NT2/D1 (cell line): ENCODE measurements around the gene MTFR2.

ENCODE experiments used
- DNase-seq: peaks from one replicate; pipeline ENCODE4 v3.0.0-alpha.2; 2011; ENCODE audit warnings: low read depth, low spot score
- H3K27me3 ChIP-seq: 2 replicates; pipeline ENCODE4 v1.6.0; 2011; ENCODE audit warnings: mild to moderate bottlenecking; ENCODE audit not compliant: insufficient read length, insufficient read depth
- H3K36me3 ChIP-seq: 2 replicates; pipeline ENCODE4 v1.6.1; 2011; ENCODE audit warnings: mild to moderate bottlenecking, low read length, mixed read lengths; ENCODE audit not compliant: insufficient read depth, insufficient read length
- H3K4me1 ChIP-seq: 2 replicates; pipeline ENCODE4 v1.5.1; 2011; ENCODE audit not compliant: insufficient read depth, insufficient read length
- H3K4me3 ChIP-seq: 2 replicates; pipeline ENCODE4 v1.5.1; 2011; ENCODE audit warnings: low read depth; ENCODE audit not compliant: insufficient read length
- H3K9ac ChIP-seq: 2 replicates; pipeline ENCODE4 v1.6.0; 2011; ENCODE audit warnings: low read depth; ENCODE audit not compliant: insufficient read length
- H3K9me3 ChIP-seq: 2 replicates; pipeline ENCODE4 v1.5.1; 2011; ENCODE audit warnings: mild to moderate bottlenecking, low read length; ENCODE audit not compliant: insufficient read depth
- SUZ12 ChIP-seq: IDR thresholded peaks from 2 replicates; pipeline ENCODE4 v1.6.1; 2011; ENCODE audit not compliant: insufficient read length, insufficient read depth; ENCODE audit errors: extremely low read depth
- YY1 ChIP-seq: IDR thresholded peaks from 2 replicates; pipeline ENCODE4 v1.6.1; 2011; ENCODE audit not compliant: insufficient read length, insufficient read depth
- ZNF274 ChIP-seq: IDR thresholded peaks from 2 replicates; pipeline ENCODE4 v1.6.1; 2011; ENCODE audit warnings: mild to moderate bottlenecking, low read depth, low read length

The MTFR2 gene

GRCh38 chr6:136282906-136283305 is 32.8 kb upstream of the MTFR2 start:
- TF ChIP-seq SUZ12 (no peak), ZNF274 (no peak), YY1 (no peak)
- H3K36me3 ChIP-seq = peaks cover 38% of the 10 kb centered on the region
- H3K9me3 ChIP-seq = no peaks in the 10 kb centered on the region

GRCh38 chr6:136280032-136280609 is 30.0 kb upstream of the MTFR2 start:
- Histone ChIP-seq H3K27me3 (no peaks in the 10 kb centered on the region), H3K9me3 (no peaks in the 10 kb centered on the region), H3K4me3 (no peak overlapping the region), H3K9ac (no peak overlapping the region), H3K4me1 (no peaks in the 10 kb centered on the region), H3K36me3 (peaks cover 48% of the 10 kb centered on the region)
- TF ChIP-seq ZNF274 (no peak), YY1 (no peak), SUZ12 (no peak)
- DNase-seq = no peak

More at GRCh38 chr6:136282906-136283305, 32.8 kb upstream of the MTFR2 start:
- peaks cover 2% of the 10 kb centered on the region for H3K4me1 ChIP-seq
- H3K27me3 ChIP-seq = no peaks in the 10 kb centered on the region
- no peak overlapping the region for H3K9ac ChIP-seq
- no peak for DNase-seq
- no peak overlapping the region for H3K4me3 ChIP-seq

- no peak for DNase-seq
These were observed 24.0 kb upstream of the MTFR2 start for GRCh38 chr6:136274062-136274461.

GRCh38 chr6:136265101-136265500 is 15.0 kb upstream of the MTFR2 start:
- Histone ChIP-seq H3K4me1 (no peaks in the 10 kb centered on the region), H3K36me3 (peaks cover 88% of the 10 kb centered on the region), H3K27me3 (no peaks in the 10 kb centered on the region), H3K9me3 (no peaks in the 10 kb centered on the region), H3K4me3 (no peak overlapping the region), H3K9ac (no peak overlapping the region)
- TF ChIP-seq YY1 = no peak
- TF ChIP-seq SUZ12 = no peak
- TF ChIP-seq ZNF274 = no peak
- DNase-seq = no peak

More at GRCh38 chr6:136274062-136274461, 24.0 kb upstream of the MTFR2 start:
- Histone ChIP-seq H3K4me3 (no peak overlapping the region), H3K36me3 (peaks cover 77% of the 10 kb centered on the region), H3K9me3 (no peaks in the 10 kb centered on the region), H3K9ac (no peak overlapping the region), H3K27me3 (no peaks in the 10 kb centered on the region), H3K4me1 (no peaks in the 10 kb centered on the region)
- TF ChIP-seq ZNF274 (no peak), SUZ12 (no peak), YY1 (no peak)

- H3K9ac ChIP-seq = no peak overlapping the region
- no peaks in the 10 kb centered on the region for H3K9me3 ChIP-seq
- DNase-seq = no peak
- TF ChIP-seq YY1 (no peak), ZNF274 (no peak), SUZ12 (no peak)
- H3K27me3 ChIP-seq = no peaks in the 10 kb centered on the region
- H3K4me1 ChIP-seq = no peaks in the 10 kb centered on the region
- H3K36me3 ChIP-seq = peaks cover 80% of the 10 kb centered on the region
- H3K4me3 ChIP-seq = no peak overlapping the region
These were observed 12.8 kb upstream of the MTFR2 start for GRCh38 chr6:136262940-136263339.

- Histone ChIP-seq H3K4me3 (no peak overlapping the region), H3K9ac (no peak overlapping the region), H3K9me3 (no peaks in the 10 kb centered on the region), H3K27me3 (no peaks in the 10 kb centered on the region), H3K4me1 (no peaks in the 10 kb centered on the region), H3K36me3 (peaks cover 20% of the 10 kb centered on the region)
- DNase-seq = no peak
- TF ChIP-seq YY1 (no peak), ZNF274 (no peak), SUZ12 (no peak)
These were observed 4.8 kb upstream of the MTFR2 start for GRCh38 chr6:136254851-136255466.

- TF ChIP-seq YY1 = no peak
- no peak for TF ChIP-seq SUZ12
- no peak for TF ChIP-seq ZNF274
- no peak for DNase-seq
- Histone ChIP-seq H3K9me3 (no peaks in the 10 kb centered on the region), H3K4me1 (no peaks in the 10 kb centered on the region), H3K4me3 (no peak overlapping the region), H3K36me3 (peaks cover 13% of the 10 kb centered on the region), H3K9ac (no peak overlapping the region), H3K27me3 (no peaks in the 10 kb centered on the region)
These were observed 3.6 kb upstream of the MTFR2 start for GRCh38 chr6:136253734-136254133.
